Measurements from ENCODE around the gene LXN. TPM values are rescaled to one million over a fixed set of nuclear protein-coding genes. Genes with fewer than 3 reads are reported as not detected.

LXN gene
- polyA plus RNA-seq, 1 donor (not counting 4 experiments of a cell fraction or from before 2014, with no cell fraction given), result 8.4 TPM

DNA sequence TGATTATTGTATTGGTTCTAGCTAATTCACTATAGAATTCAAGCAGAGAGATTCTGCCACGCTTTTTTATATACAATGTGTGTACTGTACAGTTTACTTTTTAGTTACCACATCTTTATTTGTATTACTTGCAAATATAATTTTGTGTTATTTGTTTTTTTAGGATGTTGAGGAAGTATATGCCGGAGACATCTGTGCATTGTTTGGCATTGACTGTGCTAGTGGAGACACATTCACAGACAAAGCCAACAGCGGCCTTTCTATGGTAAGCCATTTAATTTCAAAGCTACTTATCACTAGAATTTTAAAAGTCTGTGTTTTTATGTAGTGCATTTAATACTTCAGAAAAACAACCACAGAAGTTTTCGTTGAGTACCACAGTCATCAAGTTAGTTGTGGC is 11.7 kb downstream of the LXN start:
- Histone ChIP-seq H3K9ac (ENCODE audit: control insufficient read depth, extremely low read depth, insufficient read depth, low read length) (no peak overlapping the region), H4K20me1 (ENCODE audit: control insufficient read depth, extremely low read depth, insufficient read depth, low read length) (no peaks in the 10 kb centered on the region), H3K27ac (ENCODE audit: control insufficient read depth, insufficient read depth, low read length) (no peak overlapping the region), H3K4me2 (ENCODE audit: control insufficient read depth, extremely low read depth, insufficient read depth, low read depth, low read length) (no peak overlapping the region), H3K9me3 (ENCODE audit: control insufficient read depth, low read depth, low read length) (no peaks in the 10 kb centered on the region), H3K36me3 (ENCODE audit: control insufficient read depth in 2 of 2, extremely low read depth in 1 of 2, insufficient read depth in 2 of 2, low read length in 2 of 2) (peaks cover 14 to 19% of the 10 kb centered on the region in 2 experiments), H3K27me3 (ENCODE audit: control insufficient read depth, extremely low read depth, insufficient read depth, low read length) (no peaks in the 10 kb centered on the region), H3K4me1 (ENCODE audit: control insufficient read depth, extremely low read depth, insufficient read depth, low read length) (no peaks in the 10 kb centered on the region), H3K4me3 (ENCODE audit: control insufficient read depth in 2 of 3, extremely low read depth in 1 of 3, insufficient read depth in 2 of 3, low read depth in 1 of 3, low read length in 3 of 3) (no peak overlapping the region), H3K79me2 (ENCODE audit: control insufficient read depth, insufficient read depth, low read length) (no peaks in the 10 kb centered on the region), H3K9me1 (ENCODE audit: control insufficient read depth, extremely low read depth, insufficient read depth, low read length) (no peaks in the 10 kb centered on the region), H2AFZ (ENCODE audit: control insufficient read depth, low read length) (no peak overlapping the region)
- dilution Hi-C loops (cut with MboI; ENCODE audit: extremely low pct_ligation_motif_present, low sequenced_read_pairs), result no loop called here
- no peak for TF ChIP-seq EZH2 (IDR thresholded peaks at IDR 0.05; ENCODE audit: low read length)
- TF ChIP-seq, protein P1, sequence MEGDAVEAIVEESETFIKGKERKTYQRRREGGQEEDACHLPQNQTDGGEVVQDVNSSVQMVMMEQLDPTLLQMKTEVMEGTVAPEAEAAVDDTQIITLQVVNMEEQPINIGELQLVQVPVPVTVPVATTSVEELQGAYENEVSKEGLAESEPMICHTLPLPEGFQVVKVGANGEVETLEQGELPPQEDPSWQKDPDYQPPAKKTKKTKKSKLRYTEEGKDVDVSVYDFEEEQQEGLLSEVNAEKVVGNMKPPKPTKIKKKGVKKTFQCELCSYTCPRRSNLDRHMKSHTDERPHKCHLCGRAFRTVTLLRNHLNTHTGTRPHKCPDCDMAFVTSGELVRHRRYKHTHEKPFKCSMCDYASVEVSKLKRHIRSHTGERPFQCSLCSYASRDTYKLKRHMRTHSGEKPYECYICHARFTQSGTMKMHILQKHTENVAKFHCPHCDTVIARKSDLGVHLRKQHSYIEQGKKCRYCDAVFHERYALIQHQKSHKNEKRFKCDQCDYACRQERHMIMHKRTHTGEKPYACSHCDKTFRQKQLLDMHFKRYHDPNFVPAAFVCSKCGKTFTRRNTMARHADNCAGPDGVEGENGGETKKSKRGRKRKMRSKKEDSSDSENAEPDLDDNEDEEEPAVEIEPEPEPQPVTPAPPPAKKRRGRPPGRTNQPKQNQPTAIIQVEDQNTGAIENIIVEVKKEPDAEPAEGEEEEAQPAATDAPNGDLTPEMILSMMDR (optimal IDR thresholded peaks at IDR 0.05 in 1 of 3, IDR thresholded peaks at IDR 0.05 in 1 of 3, conservative IDR thresholded peaks at IDR 0.05 in 1 of 3; ENCODE audit: extremely low read depth in 1 of 3, insufficient read depth in 2 of 3, low read length in 3 of 3), result no peak
- FAIRE-seq, result no peak
- DNase-seq (ENCODE audit: low read depth, low spot score), result no peak

DNA sequence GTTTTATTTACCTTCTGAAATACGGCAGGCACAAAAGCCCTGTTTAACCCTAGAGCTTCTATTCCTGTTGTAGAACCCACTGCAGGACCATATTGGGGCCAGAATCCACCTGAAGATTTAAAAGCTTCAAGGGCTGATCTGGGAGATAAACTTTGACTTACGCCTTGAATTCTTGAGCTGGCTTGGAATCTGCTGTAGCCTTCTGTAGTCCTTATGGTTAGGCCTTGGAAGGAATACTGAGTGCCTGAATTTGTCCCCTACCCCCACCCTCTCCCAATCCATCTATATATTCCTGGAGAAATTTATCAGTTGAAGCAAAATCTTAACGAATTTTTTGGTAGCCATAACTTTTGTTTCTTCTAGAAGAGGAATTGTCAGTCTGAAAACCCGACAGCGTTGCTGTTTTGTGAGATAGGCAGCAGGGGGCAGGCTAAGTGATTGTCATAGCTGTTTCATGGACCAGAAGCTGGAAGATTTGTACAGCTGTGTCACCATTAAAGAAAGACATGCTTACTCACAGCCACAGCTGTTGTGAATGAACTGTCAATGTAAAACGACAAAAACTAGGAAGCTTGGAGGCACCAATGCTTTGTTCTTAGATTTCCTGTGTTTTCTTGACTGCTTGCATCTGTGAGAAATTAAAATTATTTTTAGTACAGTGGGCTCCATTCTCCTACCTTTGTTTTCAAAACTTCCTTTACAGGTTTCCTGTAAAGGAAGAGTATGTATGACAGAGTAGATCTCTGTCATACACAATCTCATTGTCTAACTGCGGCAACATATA is 12.8 kb downstream of the LXN start:
- Histone ChIP-seq H2AFZ (ENCODE audit: control insufficient read depth, low read length) (no peak overlapping the region), H3K79me2 (ENCODE audit: control insufficient read depth, insufficient read depth, low read length) (no peaks in the 10 kb centered on the region), H3K4me2 (ENCODE audit: control insufficient read depth, extremely low read depth, insufficient read depth, low read depth, low read length) (no peak overlapping the region), H3K27ac (ENCODE audit: control insufficient read depth, insufficient read depth, low read length) (no peak overlapping the region), H4K20me1 (ENCODE audit: control insufficient read depth, extremely low read depth, insufficient read depth, low read length) (no peaks in the 10 kb centered on the region), H3K9me1 (ENCODE audit: control insufficient read depth, extremely low read depth, insufficient read depth, low read length) (no peaks in the 10 kb centered on the region), H3K9ac (ENCODE audit: control insufficient read depth, extremely low read depth, insufficient read depth, low read length) (no peak overlapping the region), H3K4me3 (ENCODE audit: control insufficient read depth in 2 of 3, extremely low read depth in 1 of 3, insufficient read depth in 2 of 3, low read depth in 1 of 3, low read length in 3 of 3) (no peak overlapping the region), H3K4me1 (ENCODE audit: control insufficient read depth, extremely low read depth, insufficient read depth, low read length) (no peaks in the 10 kb centered on the region), H3K9me3 (ENCODE audit: control insufficient read depth, low read depth, low read length) (no peaks in the 10 kb centered on the region), H3K36me3 (ENCODE audit: control insufficient read depth in 2 of 2, extremely low read depth in 1 of 2, insufficient read depth in 2 of 2, low read length in 2 of 2) (peaks cover 14 to 15% of the 10 kb centered on the region in 2 experiments), H3K27me3 (ENCODE audit: control insufficient read depth, extremely low read depth, insufficient read depth, low read length) (no peaks in the 10 kb centered on the region)
- FAIRE-seq (peak; percentile 79), DNase-seq (ENCODE audit: low read depth, low spot score) (peak; percentile 17)
- TF ChIP-seq EZH2 (IDR thresholded peaks at IDR 0.05; ENCODE audit: low read length), result no peak
- TF ChIP-seq, protein P1 (optimal IDR thresholded peaks at IDR 0.05 in 1 of 3, IDR thresholded peaks at IDR 0.05 in 1 of 3, conservative IDR thresholded peaks at IDR 0.05 in 1 of 3; ENCODE audit: extremely low read depth in 1 of 3, insufficient read depth in 2 of 3, low read length in 3 of 3), result peak; percentile 59 to 68 (median 65)
- dilution Hi-C loops (cut with MboI; ENCODE audit: extremely low pct_ligation_motif_present, low sequenced_read_pairs), result no loop called here
